22Rv1 (cell line): ENCODE results near the gene DHRS11.

ENCODE experiments used
- ZFX ChIP-seq: fragments of 450-650 bp; IDR thresholded peaks from 2 replicates; pipeline ENCODE4 v1.6.1; 2017; ENCODE audit warnings: antibody characterized with exemption, borderline replicate concordance
- TF ChIP-seq, protein P1 (sequence below): fragments of 450-650 bp; IDR thresholded peaks from 2 replicates; pipeline ENCODE4 v1.5.1; 2017; ENCODE audit warnings: mild to moderate bottlenecking

DNA sequence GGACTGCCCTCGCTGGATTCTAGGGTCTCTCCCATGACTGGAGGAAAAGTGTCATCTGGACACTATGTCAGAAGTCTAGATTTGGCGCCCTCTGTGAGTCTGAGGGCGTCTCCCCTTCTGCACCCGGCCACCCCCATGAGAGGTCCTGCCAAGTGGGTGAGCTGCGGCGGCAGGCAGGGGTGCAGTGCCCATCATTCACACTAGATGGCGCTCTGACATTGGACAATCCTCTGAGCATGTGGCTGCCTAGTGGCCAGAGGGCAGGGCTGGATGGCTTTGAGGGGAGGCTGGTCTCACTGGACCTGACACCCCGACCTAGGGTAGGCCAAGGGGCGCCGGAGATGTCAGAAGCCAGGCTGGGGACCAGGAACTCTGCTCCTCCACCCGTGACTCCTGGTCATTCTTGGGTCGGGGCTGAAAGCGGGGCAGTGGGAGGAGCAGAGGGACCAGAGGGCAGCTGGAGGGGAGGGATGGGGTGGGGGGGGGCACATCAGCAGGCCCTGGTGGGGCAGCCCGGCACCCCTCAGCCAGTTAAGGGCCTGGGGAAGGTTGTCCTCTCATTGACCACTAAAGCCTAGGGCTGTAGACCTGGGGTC is 37.7 kb downstream of the DHRS11 start:
- TF ChIP-seq, protein P1, sequence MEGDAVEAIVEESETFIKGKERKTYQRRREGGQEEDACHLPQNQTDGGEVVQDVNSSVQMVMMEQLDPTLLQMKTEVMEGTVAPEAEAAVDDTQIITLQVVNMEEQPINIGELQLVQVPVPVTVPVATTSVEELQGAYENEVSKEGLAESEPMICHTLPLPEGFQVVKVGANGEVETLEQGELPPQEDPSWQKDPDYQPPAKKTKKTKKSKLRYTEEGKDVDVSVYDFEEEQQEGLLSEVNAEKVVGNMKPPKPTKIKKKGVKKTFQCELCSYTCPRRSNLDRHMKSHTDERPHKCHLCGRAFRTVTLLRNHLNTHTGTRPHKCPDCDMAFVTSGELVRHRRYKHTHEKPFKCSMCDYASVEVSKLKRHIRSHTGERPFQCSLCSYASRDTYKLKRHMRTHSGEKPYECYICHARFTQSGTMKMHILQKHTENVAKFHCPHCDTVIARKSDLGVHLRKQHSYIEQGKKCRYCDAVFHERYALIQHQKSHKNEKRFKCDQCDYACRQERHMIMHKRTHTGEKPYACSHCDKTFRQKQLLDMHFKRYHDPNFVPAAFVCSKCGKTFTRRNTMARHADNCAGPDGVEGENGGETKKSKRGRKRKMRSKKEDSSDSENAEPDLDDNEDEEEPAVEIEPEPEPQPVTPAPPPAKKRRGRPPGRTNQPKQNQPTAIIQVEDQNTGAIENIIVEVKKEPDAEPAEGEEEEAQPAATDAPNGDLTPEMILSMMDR: peak; percentile 92
- TF ChIP-seq ZFX: no peak
